NT2/D1 (cell line): Measurements from ENCODE around the gene FGFR2.

ENCODE experiments used
- SUZ12 ChIP-seq: IDR thresholded peaks from 2 replicates; pipeline ENCODE4 v1.6.1; 2011; ENCODE audit not compliant: insufficient read length, insufficient read depth; ENCODE audit errors: extremely low read depth
- YY1 ChIP-seq: IDR thresholded peaks from 2 replicates; pipeline ENCODE4 v1.6.1; 2011; ENCODE audit not compliant: insufficient read length, insufficient read depth
- ZNF274 ChIP-seq: IDR thresholded peaks from 2 replicates; pipeline ENCODE4 v1.6.1; 2011; ENCODE audit warnings: mild to moderate bottlenecking, low read depth, low read length

DNA sequence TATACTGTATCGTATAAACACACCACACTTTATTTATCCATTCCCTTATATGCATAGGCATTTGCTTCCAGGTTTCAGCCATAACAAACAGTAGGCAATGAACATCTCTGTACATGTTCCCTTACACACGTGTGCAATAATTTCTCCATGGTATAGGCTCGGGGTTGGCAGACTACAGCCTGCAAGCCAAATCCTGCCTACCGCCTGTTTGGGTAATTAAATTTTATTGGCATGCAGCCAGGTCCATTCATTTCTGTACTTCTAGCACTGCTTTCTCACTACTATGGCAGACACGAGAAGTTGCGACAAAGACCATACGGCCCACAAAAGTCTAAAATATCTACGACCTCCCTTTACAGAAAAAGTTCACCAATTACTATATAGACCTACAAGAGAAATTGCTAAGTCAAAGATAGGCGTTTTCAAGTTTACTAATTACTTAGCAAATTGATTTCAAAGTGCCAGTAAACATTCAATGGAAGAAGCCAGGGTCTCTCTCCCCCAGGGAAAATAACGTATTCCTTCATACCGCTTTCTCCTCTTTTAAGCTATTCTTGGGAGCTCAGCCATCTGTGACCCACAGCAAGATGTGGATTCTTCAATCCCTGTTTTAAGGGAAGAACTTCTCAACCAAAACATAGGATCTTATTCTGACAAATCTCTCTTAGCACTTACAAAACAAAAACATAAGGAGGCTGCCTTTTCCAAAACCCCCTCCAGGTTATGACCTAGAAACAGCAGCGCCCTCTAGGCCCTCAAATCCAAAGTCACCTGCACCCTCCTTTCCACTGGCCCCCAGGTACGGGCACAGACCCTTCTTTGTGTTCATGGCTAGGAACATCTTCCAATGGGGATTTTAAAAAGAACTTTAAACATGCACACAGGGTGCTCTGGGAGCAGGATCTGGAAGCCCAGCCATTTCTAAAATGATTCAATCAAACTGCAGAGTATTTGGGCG lies 100.5 kb downstream of the FGFR2 start:
- TF ChIP-seq SUZ12, result no peak
- TF ChIP-seq YY1, result no peak
- TF ChIP-seq ZNF274, result no peak
